Nasal cavity respiratory epithelium epithelial cell of viscerocranial mucosa (primary cell): ENCODE data around the gene HSBP1. TPM values are rescaled to one million over a fixed set of nuclear protein-coding genes. Genes with fewer than 3 reads are reported as not detected.

Source experiments
- total RNA-seq: library from RNA; depleted of rRNA; stranded (reverse); fragments of >200 nt; gene quantifications from 2 replicates; pipeline ENCODE4 v1.2.3, GENCODE V29; 2014

The HSBP1 gene
- total RNA-seq: 64.6 and 88.8 TPM in 2 replicates

DNA sequence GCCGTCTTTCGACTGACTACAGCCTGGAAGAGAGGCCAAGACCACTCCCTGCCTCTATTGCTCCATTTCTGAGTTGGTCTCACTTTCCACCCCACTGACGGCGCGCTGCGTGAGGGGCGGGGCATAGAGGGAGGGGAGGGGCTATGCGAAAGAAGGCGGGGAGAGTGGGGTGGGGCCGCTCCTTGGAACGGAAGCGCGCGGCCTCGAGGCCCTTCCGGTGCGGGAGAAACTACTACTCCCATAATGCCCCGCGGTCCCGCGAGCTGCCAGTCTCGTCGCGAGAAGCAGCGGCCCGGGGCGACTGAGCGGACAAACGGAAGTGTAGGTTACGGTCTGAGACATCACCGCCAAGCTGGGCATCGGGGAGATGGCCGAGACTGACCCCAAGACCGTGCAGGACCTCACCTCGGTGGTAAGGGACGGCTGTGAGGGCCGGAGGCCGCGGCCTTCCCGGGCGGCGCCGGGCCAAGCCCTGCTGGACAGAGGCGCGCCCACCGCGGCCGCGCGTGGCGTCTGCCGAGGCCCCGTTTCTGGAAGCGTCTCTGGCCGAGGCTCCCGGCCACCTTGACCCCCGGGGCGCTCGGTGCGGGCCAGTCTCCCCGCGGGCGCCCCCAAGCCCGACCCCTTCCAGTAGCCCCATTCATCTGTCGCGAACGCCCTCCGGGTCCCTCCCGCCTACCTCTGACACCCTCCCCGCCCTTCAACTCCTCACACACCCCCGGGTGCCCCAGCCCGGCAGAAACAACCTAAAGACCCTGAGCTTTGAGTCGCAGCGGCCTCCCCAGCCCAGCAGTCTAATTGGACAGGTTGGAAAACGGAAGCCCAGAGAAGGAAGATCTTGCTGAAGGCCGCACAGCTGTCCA lies at the start of gene HSBP1:
Gene HSBP1, plus strand, starts transcription at position 269 of the 863 bp plus-strand sequence. Its CDS starts 99 bp downstream, at position 368.

Other genes starting within 250 kb of the HSBP1 start
- 1.7 and 3.5 TPM in 2 replicates for gene MLYCD, start 91.1 kb downstream of the HSBP1 start, total RNA-seq
- gene OSGIN1, start 145.3 kb downstream of the HSBP1 start, total RNA-seq: 3.1 and 5.1 TPM in 2 replicates
- gene NECAB2, start 160.3 kb downstream of the HSBP1 start, total RNA-seq: not detected in 2 replicates
- 0.34 TPM in 1 of 2 replicates, not detected in the other for gene SLC38A8, start 234.8 kb downstream of the HSBP1 start, total RNA-seq